ENCODE measurements around the gene SPNS3. TPM values are rescaled to one million over a fixed set of nuclear protein-coding genes. Genes with fewer than 3 reads are reported as not detected.

SPNS3 gene
- total and polyA plus RNA-seq, 3 donors from 2014 or later: 0.39 to 1.4 (median 0.75) TPM

DNA sequence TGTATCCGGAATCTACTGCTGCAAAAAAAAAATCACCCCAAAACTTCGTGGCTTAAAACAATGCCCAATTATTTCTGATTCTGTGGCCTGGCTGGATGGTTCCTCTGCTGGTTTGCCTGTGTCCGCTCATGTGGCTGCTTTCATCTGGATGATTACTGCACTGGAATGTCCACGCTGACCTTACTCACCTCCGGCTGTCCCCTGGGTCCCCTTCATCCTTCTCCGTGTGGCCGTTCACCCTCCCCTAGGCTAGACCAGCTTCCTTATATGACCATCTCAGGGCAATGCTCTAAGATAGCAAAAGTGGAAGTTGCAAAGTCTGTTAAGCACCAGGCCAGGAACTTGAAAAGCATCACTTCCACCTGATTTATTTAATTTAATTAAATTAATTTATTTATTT is 33.5 kb downstream of the SPNS3 start:
- Histone ChIP-seq H3K4me1 (no peaks in the 10 kb centered on the region), H3K27ac (no peak overlapping the region), H3K36me3 (ENCODE audit: low read depth, missing control alignments) (no peaks in the 10 kb centered on the region), H3K9me3 (no peaks in the 10 kb centered on the region), H3K27me3 (no peaks in the 10 kb centered on the region), H3K4me3 (no peak overlapping the region)
- WGBS, 2 donors: 77 to 85% methylated on average over 7 of the region's 7 CpGs
- TF ChIP-seq, protein P1, sequence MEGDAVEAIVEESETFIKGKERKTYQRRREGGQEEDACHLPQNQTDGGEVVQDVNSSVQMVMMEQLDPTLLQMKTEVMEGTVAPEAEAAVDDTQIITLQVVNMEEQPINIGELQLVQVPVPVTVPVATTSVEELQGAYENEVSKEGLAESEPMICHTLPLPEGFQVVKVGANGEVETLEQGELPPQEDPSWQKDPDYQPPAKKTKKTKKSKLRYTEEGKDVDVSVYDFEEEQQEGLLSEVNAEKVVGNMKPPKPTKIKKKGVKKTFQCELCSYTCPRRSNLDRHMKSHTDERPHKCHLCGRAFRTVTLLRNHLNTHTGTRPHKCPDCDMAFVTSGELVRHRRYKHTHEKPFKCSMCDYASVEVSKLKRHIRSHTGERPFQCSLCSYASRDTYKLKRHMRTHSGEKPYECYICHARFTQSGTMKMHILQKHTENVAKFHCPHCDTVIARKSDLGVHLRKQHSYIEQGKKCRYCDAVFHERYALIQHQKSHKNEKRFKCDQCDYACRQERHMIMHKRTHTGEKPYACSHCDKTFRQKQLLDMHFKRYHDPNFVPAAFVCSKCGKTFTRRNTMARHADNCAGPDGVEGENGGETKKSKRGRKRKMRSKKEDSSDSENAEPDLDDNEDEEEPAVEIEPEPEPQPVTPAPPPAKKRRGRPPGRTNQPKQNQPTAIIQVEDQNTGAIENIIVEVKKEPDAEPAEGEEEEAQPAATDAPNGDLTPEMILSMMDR (IDR thresholded peaks at IDR 0.05): no peak
- TF ChIP-seq POLR2A (IDR thresholded peaks at IDR 0.05): no peak
- intact Hi-C loops (cut with DNase I; ENCODE audit: low total_unique reads): no loop called here
- DNase-seq: no peak

DNA sequence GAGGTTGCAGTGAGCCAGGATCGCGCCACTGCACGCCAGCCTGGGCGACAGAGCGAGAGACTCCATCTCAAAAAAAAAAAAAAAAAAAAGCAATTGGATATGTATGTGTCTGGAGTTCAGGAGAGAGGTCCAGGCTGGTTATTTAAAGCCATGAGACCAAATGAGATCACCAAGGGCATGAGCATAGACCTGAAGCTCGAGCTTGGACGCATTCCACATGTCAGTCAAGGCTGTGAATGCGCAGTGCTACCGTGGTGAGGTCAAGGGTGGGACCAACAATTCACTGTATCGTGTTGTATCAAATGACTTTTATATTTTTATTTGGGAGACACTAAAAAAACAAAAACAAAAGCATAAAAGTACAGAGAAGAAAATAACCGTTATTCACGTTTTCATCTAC is 35.8 kb downstream of the SPNS3 start:
- H3K36me3 ChIP-seq (ENCODE audit: low read depth, missing control alignments): no peaks in the 10 kb centered on the region
- H3K27me3 ChIP-seq: no peaks in the 10 kb centered on the region
- no peak overlapping the region for H3K27ac ChIP-seq
- H3K9me3 ChIP-seq: no peaks in the 10 kb centered on the region
- no peak overlapping the region for H3K4me3 ChIP-seq
- intact Hi-C loops (cut with DNase I; ENCODE audit: low total_unique reads): no loop called here
- H3K4me1 ChIP-seq: no peaks in the 10 kb centered on the region
- WGBS, 2 donors: 82% methylated on average over 12 of the region's 12 CpGs
- DNase-seq: no peak
- TF ChIP-seq, protein P1 (IDR thresholded peaks at IDR 0.05): no peak
- TF ChIP-seq POLR2A (IDR thresholded peaks at IDR 0.05): no peak

DNA sequence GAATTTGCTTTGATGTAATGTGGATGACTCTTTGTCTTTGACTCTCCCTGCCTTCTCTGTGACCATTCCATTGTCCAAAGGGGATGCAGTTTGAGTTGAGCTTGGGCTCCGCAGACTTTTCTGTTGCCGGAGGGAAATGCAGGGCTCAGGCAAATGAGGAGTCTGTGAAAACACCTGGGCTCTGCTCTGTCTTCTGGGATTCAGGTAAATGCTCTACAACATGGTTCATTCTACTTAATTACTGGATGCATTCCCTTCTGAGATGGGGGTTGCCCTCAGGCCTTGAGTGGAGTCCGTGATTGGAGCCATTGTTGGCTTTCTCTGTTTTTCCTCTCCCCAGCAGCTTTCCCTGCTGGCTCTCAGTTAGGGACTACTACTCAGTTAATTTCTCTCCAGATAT is 38.5 kb downstream of the SPNS3 start:
- Histone ChIP-seq H3K9me3 (no peaks in the 10 kb centered on the region), H3K27me3 (no peaks in the 10 kb centered on the region), H3K4me1 (no peaks in the 10 kb centered on the region), H3K36me3 (ENCODE audit: low read depth, missing control alignments) (no peaks in the 10 kb centered on the region), H3K27ac (no peak overlapping the region), H3K4me3 (no peak overlapping the region)
- WGBS, 2 donors: 91 to 92% methylated on average over 3 of the region's 3 CpGs
- TF ChIP-seq, protein P1 (IDR thresholded peaks at IDR 0.05): no peak
- no peak for TF ChIP-seq POLR2A (IDR thresholded peaks at IDR 0.05)
- intact Hi-C loops (cut with DNase I; ENCODE audit: low total_unique reads): no loop called here
- no peak for DNase-seq

DNA sequence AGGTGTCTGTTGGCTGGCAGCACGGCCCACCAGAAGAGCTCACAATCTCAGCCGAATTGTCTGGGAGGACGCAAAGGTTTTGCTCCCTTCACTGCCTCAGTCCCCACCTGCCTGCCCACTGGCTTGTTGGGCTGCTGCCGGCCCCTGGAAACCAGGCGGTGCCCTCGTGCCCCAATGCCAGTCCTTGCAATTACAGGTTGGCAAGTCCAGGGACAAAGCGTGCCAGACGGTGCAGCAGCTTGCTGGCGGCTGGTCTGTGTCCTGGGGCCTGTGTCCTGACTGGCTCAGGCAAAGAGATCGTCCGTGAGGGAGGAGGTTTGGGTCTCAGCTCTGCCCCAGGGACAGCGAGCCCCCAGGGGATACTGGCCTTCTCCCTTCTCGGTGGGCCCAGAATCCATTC is 40.4 kb downstream of the SPNS3 start:
- no peak for DNase-seq
- WGBS, 2 donors: 84 to 94% methylated on average over 10 to 13 of the region's 13 CpGs
- H3K27me3 ChIP-seq: no peaks in the 10 kb centered on the region
- intact Hi-C loops (cut with DNase I; ENCODE audit: low total_unique reads): no loop called here
- H3K4me3 ChIP-seq: no peak overlapping the region
- H3K4me1 ChIP-seq: no peaks in the 10 kb centered on the region
- no peaks in the 10 kb centered on the region for H3K36me3 ChIP-seq (ENCODE audit: low read depth, missing control alignments)
- no peak for TF ChIP-seq POLR2A (IDR thresholded peaks at IDR 0.05)
- TF ChIP-seq, protein P1 (IDR thresholded peaks at IDR 0.05): no peak
- no peaks in the 10 kb centered on the region for H3K9me3 ChIP-seq
- H3K27ac ChIP-seq: no peak overlapping the region

DNA sequence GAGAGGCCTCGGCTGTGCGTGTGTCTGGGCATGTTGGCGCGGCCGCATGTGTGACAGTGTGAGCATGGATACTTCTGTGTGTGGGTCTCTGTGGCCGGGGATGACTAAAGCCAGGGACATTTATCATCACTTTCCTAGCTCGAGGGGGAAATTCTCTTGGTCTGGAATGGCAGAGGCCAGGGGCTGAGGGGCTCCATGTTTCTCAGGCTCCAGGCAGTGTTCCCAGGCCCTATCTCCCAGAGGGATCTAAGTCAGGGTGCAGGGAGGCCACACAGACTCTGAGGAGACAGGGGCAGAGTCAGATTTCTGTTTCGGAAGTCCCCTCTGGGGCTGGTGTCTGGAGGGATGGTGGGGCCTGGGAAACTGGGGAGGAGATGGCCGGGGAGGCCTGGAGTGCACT is 41.3 kb downstream of the SPNS3 start:
- Histone ChIP-seq H3K36me3 (ENCODE audit: low read depth, missing control alignments) (no peaks in the 10 kb centered on the region), H3K9me3 (no peaks in the 10 kb centered on the region), H3K4me1 (no peaks in the 10 kb centered on the region), H3K27me3 (no peaks in the 10 kb centered on the region), H3K27ac (no peak overlapping the region), H3K4me3 (no peak overlapping the region)
- WGBS, 2 donors: 82 to 96% methylated on average over 7 to 9 of the region's 9 CpGs
- DNase-seq: no peak
- intact Hi-C loops (cut with DNase I; ENCODE audit: low total_unique reads): no loop called here
- TF ChIP-seq, protein P1 (IDR thresholded peaks at IDR 0.05): no peak
- no peak for TF ChIP-seq POLR2A (IDR thresholded peaks at IDR 0.05)
